ENCODE data around the gene MAG.

The MAG gene

GRCh38 chr19:35320065-35320713, 28.2 kb downstream of the MAG start:
- TF ChIP-seq FOXP2 (optimal IDR thresholded peaks at IDR 0.05; ENCODE audit: borderline replicate concordance, extremely low read depth, extremely low read length, insufficient read depth) = no peak
- no peak for TF ChIP-seq SIN3A (IDR thresholded peaks at IDR 0.05; ENCODE audit: borderline replicate concordance, insufficient read depth, low read length)
- TF ChIP-seq REST (IDR thresholded peaks at IDR 0.05; ENCODE audit: insufficient read depth in 1 of 2, low read depth in 2 of 2, low read length in 2 of 2) = no peak

- no peak for TF ChIP-seq POLR2AphosphoS5 (IDR thresholded peaks at IDR 0.05; ENCODE audit: low read depth, low read length)
- TF ChIP-seq REST (IDR thresholded peaks at IDR 0.05; ENCODE audit: insufficient read depth in 1 of 2, low read depth in 2 of 2, low read length in 2 of 2) = no peak
- TF ChIP-seq FOXP2 (optimal IDR thresholded peaks at IDR 0.05; ENCODE audit: borderline replicate concordance, extremely low read depth, extremely low read length, insufficient read depth) = no peak
- no peak for TF ChIP-seq TAF1 (IDR thresholded peaks at IDR 0.05; ENCODE audit: borderline replicate concordance, insufficient read depth, low read length)
- TF ChIP-seq SIN3A (IDR thresholded peaks at IDR 0.05; ENCODE audit: borderline replicate concordance, insufficient read depth, low read length) = no peak
These were observed 29.3 kb downstream of the MAG start for GRCh38 chr19:35321291-35321690.

GRCh38 chr19:35322014-35322413, 30.1 kb downstream of the MAG start:
- TF ChIP-seq POLR2AphosphoS5 (IDR thresholded peaks at IDR 0.05; ENCODE audit: low read depth, low read length) = no peak
- no peak for TF ChIP-seq REST (IDR thresholded peaks at IDR 0.05; ENCODE audit: insufficient read depth in 1 of 2, low read depth in 2 of 2, low read length in 2 of 2)
- no peak for TF ChIP-seq SIN3A (IDR thresholded peaks at IDR 0.05; ENCODE audit: borderline replicate concordance, insufficient read depth, low read length)
- no peak for TF ChIP-seq FOXP2 (optimal IDR thresholded peaks at IDR 0.05; ENCODE audit: borderline replicate concordance, extremely low read depth, extremely low read length, insufficient read depth)
- no peak for TF ChIP-seq TAF1 (IDR thresholded peaks at IDR 0.05; ENCODE audit: borderline replicate concordance, insufficient read depth, low read length)

GRCh38 chr19:35327642-35328041, 35.7 kb downstream of the MAG start:
- TF ChIP-seq FOXP2 (optimal IDR thresholded peaks at IDR 0.05; ENCODE audit: borderline replicate concordance, extremely low read depth, extremely low read length, insufficient read depth) = no peak

GRCh38 chr19:35328851-35329285, 36.9 kb downstream of the MAG start, which contains the start of gene CD22:
Gene CD22 (plus strand): TSS chr19:35329187. CDS start chr19:35332041, 2,854 bp downstream.
- TF ChIP-seq POLR2AphosphoS5 (IDR thresholded peaks at IDR 0.05; ENCODE audit: low read depth, low read length) = no peak
- no peak for TF ChIP-seq TAF1 (IDR thresholded peaks at IDR 0.05; ENCODE audit: borderline replicate concordance, insufficient read depth, low read length)
- TF ChIP-seq SIN3A (IDR thresholded peaks at IDR 0.05; ENCODE audit: borderline replicate concordance, insufficient read depth, low read length) = no peak
- no peak for TF ChIP-seq FOXP2 (optimal IDR thresholded peaks at IDR 0.05; ENCODE audit: borderline replicate concordance, extremely low read depth, extremely low read length, insufficient read depth)
- TF ChIP-seq REST (IDR thresholded peaks at IDR 0.05; ENCODE audit: insufficient read depth in 1 of 2, low read depth in 2 of 2, low read length in 2 of 2) = no peak

Measured in PFSK-1 (cell line).